Right cardiac atrium (tissue), 5 donors: ENCODE results near the gene JPH2. TPM values are rescaled to one million over a fixed set of nuclear protein-coding genes. Genes with fewer than 3 reads are reported as not detected.
A peak's percentile ranks its signal among the peaks of the same experiment; 100 is the strongest.

ENCODE experiments used
- ATAC-seq, 2 donors: fragments of 200-7000 bp; cut with Tn5 transposase; one replicate each; pipeline versions ENCODE4 v1.8.0 to v1.9.1; 2020; ENCODE audit warnings: moderate library complexity in 2 of 2, mild to moderate bottlenecking in 1 of 2
- DNase-seq, 3 donors: peaks; one replicate each; pipeline ENCODE4 v3.0.0-alpha.2; 2020
- H3K27ac ChIP-seq: one replicate; pipeline ENCODE4 v1.5.1; 2013; ENCODE audit warnings: mild to moderate bottlenecking, low read length, control low read depth, moderate library complexity
- H3K27me3 ChIP-seq: one replicate; pipeline ENCODE4 v1.6.1; 2013; ENCODE audit not compliant: control insufficient read depth, insufficient read depth
- H3K4me1 ChIP-seq: one replicate; pipeline ENCODE4 v1.6.1; 2013; ENCODE audit warnings: low read length; ENCODE audit not compliant: control insufficient read depth, insufficient read depth
- H3K4me3 ChIP-seq: one replicate; pipeline ENCODE4 v1.5.1; 2013; ENCODE audit warnings: low read length, control low read depth
- H3K9me3 ChIP-seq: one replicate; pipeline ENCODE4 v1.6.1; 2013; ENCODE audit warnings: low read length; ENCODE audit not compliant: control insufficient read depth
- WGBS: extraction: QIAGEN DNeasy Blood & Tissue Kit; methylation state at CpG from one replicate; pipeline ENCODE4 v1.1.7; 2013; 5-methylcytosine and 5-hydroxymethylcytosine counted together
- intact Hi-C, 4 donors: fragments of 100-400 bp; cut with DNase I; formaldehyde crosslinking; loops; one replicate each; pipeline versions ENCODE4 v1.11.0 to v1.14.0; 2022 to 2023
- polyA plus RNA-seq: library from polyadenylated mRNA; stranded (reverse); fragments of 200-250 nt; gene quantifications from one replicate; pipeline ENCODE4 v1.2.3, GENCODE V29; 2013
- total RNA-seq, 4 donors: library from RNA; stranded (reverse); fragmentation: NEBNext Ultra II Directional; extraction: Animal tissue kit (Norgen Biotek cat#: 25700); gene quantifications; one replicate each; pipeline ENCODE4 v1.2.1, GENCODE V29; 2021
- donor health status: healthy with polysubstance abuse.
- donor health status: DM: no; HTN: yes; CAD: no.
- donor health status: DM: no; HTN: no; CAD: no.
- donor health status: DM: no; HTN: yes; CAD: no; lungs with severe emphysema.
- donor health status: DM: yes; HTN: yes; CAD: no.

JPH2 gene
- total and polyA plus RNA-seq, 5 donors, result 78.2 to 117 (median 106) TPM

DNA sequence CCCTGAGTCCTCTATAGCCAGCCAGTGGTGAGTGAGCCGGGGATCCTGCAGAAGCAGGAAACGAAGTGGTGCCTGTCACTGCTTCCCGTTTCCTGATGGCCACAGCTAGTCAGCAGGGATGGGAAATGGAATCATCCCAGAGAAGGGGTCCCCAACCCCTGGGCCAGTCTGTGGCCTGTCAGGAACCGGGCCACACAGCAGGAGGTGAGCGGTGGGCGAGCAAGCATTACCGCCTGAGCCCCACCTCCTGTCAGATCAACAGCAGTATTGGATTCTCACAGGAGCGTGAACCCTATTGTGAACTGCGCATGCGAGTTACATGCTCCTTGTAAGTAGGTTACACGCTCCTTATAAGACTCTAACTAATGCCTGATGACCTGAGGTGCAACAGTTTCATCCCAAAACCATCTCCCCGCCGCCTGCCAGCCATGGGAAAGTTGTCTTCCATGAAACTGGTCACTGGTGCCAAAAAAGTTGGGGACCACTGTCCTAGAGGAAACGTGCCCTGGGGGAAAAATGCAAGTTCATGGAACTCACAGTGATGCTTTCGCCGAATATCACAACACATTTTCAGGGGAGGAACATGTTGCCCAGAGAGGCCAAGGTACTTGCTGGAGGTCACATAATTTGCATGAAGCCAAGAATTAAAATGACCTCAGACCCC is 113.8 kb downstream of the JPH2 start:
- 64% methylated on average over 16 of the region's 16 CpGs for WGBS
- Histone ChIP-seq H3K9me3 (no peaks in the 10 kb centered on the region), H3K4me1 (no peaks in the 10 kb centered on the region), H3K27me3 (no peaks in the 10 kb centered on the region), H3K4me3 (no peak overlapping the region), H3K27ac (no peak overlapping the region)
- intact Hi-C loops, result loop anchor here in 1 of 4 donors (10.0 kb wide), 1 partner anchor 538 kb away; no protein-coding TSS in a partner anchor
- ATAC-seq, result no peak
- peak in 1 of 3 donors; percentile 15 for DNase-seq

DNA sequence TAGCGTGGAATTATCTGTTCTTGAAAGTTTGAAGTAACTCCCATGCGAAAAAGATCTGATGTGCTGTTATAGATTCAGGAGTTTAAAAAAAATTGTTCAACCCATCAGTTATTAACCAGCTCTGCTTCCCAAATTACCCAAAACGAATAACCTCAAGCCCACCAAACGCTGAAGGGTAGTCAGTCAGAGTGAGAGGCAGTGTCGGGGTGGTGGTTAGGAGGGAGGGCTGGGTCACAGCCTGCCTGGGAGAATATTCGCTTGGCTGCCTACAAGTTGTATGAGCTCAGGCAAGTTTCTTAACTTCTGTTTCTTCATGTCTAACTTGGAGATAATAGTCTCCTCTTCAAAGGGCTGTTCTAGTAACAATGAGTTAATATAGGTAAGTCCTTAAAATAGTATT is 114.6 kb downstream of the JPH2 start:
- Histone ChIP-seq H3K4me3 (no peak overlapping the region), H3K9me3 (no peaks in the 10 kb centered on the region), H3K4me1 (no peaks in the 10 kb centered on the region), H3K27me3 (no peaks in the 10 kb centered on the region), H3K27ac (no peak overlapping the region)
- 65% methylated on average over 6 of the region's 6 CpGs for WGBS
- DNase-seq (peak in 1 of 3 donors; percentile 13), ATAC-seq (no peak)
- intact Hi-C loops, result loop anchor here in 1 of 4 donors (10.0 kb wide), 1 partner anchor 538 kb away; no protein-coding TSS in a partner anchor

DNA sequence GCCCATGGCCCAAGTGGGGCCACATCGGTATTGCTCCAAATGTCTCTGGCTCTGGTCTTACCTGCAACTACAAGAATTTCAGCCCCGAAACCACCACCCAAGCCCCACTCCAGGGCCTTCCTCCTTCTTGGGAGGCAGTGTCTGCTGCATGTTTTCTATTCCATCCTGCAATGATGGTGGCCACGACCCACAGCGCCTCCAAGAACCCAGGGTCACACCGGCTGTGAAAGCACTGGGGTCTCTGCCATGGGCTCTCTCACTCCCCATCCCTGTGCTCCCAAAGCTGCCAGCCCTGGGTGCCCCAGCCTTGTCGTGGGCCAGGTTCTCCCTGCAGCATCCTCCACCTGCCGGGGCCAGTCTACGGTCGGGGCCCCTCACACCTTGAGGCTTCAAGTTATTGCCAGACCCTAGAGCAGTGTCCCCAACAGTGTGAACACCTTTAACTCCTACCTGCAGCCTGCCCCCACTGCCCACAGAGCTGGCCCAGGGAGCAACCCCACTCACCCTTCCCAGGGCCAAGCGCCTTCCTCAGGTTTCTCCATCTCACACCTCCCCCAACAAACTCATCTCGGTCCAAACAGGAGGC is 115.4 kb downstream of the JPH2 start:
- Histone ChIP-seq H3K27ac (no peak overlapping the region), H3K27me3 (no peaks in the 10 kb centered on the region), H3K4me1 (no peaks in the 10 kb centered on the region), H3K9me3 (no peaks in the 10 kb centered on the region), H3K4me3 (no peak overlapping the region)
- 84% methylated on average over 11 of the region's 11 CpGs for WGBS
- DNase-seq (peak in 1 of 3 donors; percentile 27), ATAC-seq (no peak)
- intact Hi-C loops, result loop anchor here in 1 of 4 donors (10.0 kb wide), 1 partner anchor 537 kb away; no protein-coding TSS in a partner anchor

DNA sequence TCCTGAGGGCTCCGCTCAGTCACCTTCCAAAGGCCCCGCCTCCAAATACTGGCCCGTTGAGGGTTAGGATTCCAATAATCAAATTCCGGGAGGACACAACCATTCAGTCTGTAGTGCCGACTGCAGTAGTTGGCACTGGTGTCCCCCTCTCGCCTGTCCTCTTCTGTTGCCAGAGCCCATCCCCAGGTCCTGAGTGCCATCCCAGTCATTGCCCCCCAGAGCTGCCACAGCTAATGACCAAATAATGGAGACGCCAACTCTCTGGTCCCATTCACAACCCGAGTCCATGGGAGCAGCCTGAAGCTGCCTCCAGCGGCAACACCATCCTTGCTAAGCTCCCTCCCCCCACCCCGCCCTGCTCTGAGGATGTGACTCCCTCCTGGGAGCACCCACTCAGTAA is 115.9 kb downstream of the JPH2 start:
- no peaks in the 10 kb centered on the region for H3K9me3 ChIP-seq
- H3K4me1 ChIP-seq, result no peaks in the 10 kb centered on the region
- no peaks in the 10 kb centered on the region for H3K27me3 ChIP-seq
- WGBS, result 87% methylated on average over 10 of the region's 10 CpGs
- no peak for ATAC-seq
- no peak overlapping the region for H3K27ac ChIP-seq
- DNase-seq, result no peak
- H3K4me3 ChIP-seq, result no peak overlapping the region
- intact Hi-C loops, result loop anchor here in 1 of 4 donors (10.0 kb wide), 1 partner anchor 536 kb away; no protein-coding TSS in a partner anchor

DNA sequence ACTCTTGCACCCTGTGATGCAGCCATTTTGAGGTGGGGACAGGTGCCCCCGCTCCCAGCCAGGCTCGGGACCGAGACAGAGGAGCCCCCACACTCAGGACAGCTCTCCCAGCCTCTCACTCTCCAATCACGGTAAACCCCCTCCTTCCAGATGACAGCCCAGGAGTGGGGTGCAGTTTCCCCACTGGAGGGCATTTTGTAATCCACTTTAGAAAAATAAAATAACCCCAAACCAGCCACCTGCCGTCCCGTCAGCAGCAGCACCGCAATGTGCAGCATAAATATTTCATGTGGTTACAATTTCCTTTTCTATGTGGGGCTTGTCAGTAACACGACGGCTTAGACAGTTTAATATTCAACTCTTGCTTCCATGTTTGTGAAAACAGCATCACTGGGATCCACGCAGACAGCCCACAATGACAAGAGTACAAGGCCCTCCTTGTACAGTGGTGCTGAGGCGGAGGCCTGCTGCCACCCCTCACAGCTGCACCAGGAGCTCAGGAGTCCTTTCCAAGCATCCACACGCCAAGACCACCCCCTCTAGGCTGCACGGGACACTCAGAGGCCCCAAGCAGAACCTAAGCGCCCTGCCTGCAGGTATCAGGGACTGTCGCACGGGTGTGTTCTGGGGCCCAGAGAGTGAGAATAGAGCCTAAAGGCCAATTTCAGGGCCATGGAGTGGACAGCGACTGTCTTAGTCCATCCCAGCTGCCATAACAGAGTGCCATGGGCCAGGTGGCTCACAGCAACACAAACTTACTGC is 116.7 kb downstream of the JPH2 start:
- Histone ChIP-seq H3K9me3 (no peaks in the 10 kb centered on the region), H3K27ac (no peak overlapping the region), H3K4me1 (no peaks in the 10 kb centered on the region), H3K4me3 (no peak overlapping the region), H3K27me3 (no peaks in the 10 kb centered on the region)
- intact Hi-C loops, result loop anchor here in 1 of 4 donors (10.0 kb wide), 1 partner anchor 536 kb away; no protein-coding TSS in a partner anchor
- 73% methylated on average over 17 of the region's 17 CpGs for WGBS
- peak in 1 of 3 donors; percentile 15 for DNase-seq
- ATAC-seq, result no peak

DNA sequence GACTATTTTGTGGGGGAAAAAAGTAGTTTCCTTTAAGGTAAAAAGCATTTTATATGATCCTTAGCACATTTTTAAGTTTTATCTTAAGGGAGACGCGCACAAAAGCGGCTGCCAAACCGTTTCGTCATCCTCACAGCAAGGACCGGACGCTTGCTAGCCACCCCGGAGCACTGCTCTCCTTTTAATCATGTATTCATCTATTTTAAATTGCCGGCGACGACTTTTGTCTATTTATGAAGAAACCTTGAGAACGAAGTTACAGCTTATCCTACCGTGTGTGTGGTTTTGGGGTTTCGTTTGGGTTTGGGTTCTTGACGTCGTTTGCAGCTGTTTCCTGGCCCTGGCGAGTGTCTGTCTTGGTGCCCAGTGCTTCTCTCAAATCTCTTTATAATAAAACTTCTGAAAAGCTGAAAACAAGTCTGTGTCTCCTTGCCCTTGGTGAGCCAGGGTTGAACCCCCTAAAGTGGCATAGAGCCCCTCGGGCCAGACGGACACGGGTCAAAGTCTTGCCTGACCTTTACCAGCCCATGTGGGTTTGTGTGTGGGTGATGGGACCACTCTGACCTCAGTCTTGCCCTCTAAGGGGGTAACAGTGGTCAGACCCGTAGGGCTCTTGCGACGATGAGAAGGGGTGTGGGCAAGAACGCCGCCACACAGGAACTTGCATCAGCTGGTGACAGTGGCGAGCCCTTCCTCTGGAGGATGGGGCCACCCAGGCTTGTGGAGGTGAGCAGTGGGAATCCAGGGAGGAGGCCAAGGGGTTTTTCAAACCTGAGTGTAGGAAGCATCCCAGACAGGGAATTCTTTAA is 117.6 kb downstream of the JPH2 start:
- Histone ChIP-seq H3K4me3 (no peak overlapping the region), H3K27me3 (no peaks in the 10 kb centered on the region), H3K27ac (no peak overlapping the region), H3K9me3 (no peaks in the 10 kb centered on the region), H3K4me1 (no peaks in the 10 kb centered on the region)
- DNase-seq (peak in 1 of 3 donors; percentile 52), ATAC-seq (no peak)
- 68% methylated on average over 26 of the region's 26 CpGs for WGBS
- intact Hi-C loops, result loop anchor here in 1 of 4 donors (10.0 kb wide), 1 partner anchor 535 kb away; no protein-coding TSS in a partner anchor

DNA sequence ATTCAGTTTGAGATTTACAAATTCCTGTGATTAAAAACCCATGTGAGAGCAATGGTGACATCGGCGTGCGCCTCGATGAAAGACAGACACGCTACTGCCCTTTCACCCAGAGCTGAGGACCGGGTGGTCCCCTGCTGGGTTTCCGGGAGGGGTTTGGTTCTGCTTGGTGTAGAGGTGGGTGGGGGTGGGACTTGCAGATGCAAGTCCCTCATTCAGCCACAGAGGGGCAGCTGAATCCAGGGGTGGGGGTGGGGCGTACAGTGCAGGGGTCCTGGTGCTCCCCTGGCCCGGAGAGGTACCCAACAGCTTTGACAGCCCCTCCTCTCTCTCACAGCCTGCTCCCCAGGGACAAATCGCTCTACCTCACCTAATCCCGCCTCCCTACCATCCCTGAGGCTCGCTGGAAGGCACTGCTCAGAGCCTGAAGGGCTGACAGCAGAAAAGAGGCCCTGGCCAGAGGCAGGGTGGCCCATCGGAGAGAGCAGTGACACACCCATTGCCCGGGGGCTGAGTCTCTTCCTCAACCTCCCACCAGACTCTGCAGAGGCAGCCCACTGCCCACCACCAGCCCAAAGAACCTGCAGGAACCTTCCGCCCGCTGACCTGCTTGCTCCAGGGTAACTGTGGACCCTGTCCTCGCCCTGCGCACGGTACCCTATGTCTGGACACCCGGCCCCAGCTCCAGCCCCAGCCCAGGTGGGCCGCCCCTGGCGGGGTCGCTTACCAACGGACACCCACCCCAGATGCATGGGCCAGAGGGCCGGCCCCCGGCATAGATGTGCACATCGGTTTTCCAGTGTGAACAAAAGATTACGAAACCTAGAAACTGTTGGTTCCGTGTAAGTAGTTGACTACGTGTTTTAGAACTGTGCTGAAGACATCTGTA is 118.4 kb downstream of the JPH2 start:
- Histone ChIP-seq H3K27ac (no peak overlapping the region), H3K27me3 (no peaks in the 10 kb centered on the region), H3K9me3 (no peaks in the 10 kb centered on the region), H3K4me1 (no peaks in the 10 kb centered on the region), H3K4me3 (no peak overlapping the region)
- DNase-seq, result peak in 1 of 3 donors; percentile 72
- WGBS, result 77% methylated on average over 30 of the region's 30 CpGs
- intact Hi-C loops, result no loop called here
- peak; percentile 17 to 24 for ATAC-seq

DNA sequence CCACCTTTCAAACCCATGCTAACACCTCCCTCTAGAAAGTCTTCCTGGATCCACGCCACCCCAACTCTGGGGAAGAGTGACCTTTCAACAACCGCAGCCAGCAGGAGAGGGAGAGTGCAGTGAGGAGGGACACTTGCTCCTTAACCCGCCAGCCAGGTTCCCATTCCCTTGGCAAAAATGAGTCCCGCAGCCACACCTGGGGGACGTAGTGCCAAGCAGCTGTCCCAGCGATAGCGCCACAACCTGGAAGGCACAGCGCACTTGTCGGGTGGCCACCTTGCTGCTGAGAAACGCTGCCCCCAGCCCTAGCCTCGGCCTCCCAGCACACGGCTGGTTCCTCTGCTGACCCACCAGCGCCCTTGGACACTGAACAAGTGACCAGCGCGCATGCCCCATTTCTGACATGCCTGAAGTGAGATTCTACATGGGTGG is 119.3 kb downstream of the JPH2 start:
- ATAC-seq (no peak), DNase-seq (no peak)
- Histone ChIP-seq H3K4me3 (no peak overlapping the region), H3K27ac (no peak overlapping the region), H3K9me3 (no peaks in the 10 kb centered on the region), H3K4me1 (no peaks in the 10 kb centered on the region), H3K27me3 (no peaks in the 10 kb centered on the region)
- WGBS, result 93% methylated on average over 15 of the region's 15 CpGs
- intact Hi-C loops, result no loop called here

DNA sequence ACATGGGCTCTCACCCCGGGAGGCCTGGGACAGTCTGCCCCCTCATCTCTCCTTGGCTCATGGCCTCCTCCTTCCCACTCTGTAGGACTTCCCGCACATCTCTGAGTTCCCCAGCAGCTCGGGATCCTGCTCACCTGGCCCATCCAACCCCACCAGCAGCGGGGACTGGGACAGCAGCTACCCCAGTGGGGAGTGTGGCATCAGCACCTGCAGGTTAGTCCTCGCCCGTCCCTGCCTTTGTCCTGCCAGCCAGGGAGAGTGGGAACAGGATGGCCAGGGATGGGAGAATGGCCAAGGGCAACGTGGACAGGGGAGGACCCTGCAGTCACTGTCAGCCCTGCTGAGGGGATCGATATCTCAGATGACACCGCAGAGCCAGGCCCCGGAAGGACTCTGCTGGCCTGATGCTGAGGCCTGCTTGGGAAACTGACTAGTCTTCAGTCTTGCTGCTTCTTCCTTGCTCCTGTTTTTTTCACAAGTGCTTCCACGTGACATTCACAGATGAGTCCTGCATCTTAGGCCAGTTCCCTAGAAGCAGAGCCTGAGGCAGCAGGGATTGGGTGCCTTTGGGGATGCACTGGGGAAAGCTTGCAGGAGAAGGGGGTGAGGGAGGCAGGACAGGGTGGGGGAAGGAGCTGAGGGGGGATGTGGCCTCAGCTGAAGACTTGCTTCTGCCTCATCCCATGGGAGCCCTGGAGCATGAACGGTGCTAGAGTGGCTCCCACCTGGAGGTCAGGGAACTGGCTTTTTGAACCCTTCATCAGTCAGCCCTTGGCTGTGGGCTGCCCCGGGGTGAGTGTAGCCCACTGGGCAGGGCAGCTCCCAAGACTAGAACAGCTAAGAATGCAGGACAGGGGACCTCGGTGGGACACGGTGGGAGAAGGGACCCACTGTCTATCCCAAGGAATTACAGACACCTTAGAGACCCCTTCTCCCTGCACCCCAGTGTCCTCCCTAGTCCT is 120.1 kb downstream of the JPH2 start:
- WGBS, result 84% methylated on average over 15 of the region's 15 CpGs
- DNase-seq (no peak), ATAC-seq (no peak)
- Histone ChIP-seq H3K9me3 (no peaks in the 10 kb centered on the region), H3K27me3 (no peaks in the 10 kb centered on the region), H3K4me3 (no peak overlapping the region), H3K4me1 (no peaks in the 10 kb centered on the region), H3K27ac (no peak overlapping the region)
- intact Hi-C loops, result no loop called here
